ENCODE results near the gene MRPS9.

The MRPS9 gene

GRCh38 chr2:105118960-105119359, 81.1 kb downstream of the MRPS9 start:
- no peak for DNase-seq (ENCODE audit: low read depth in 1 of 2, low spot score in 1 of 2)

GRCh38 chr2:105121434-105121833, 83.6 kb downstream of the MRPS9 start:
- no peak for DNase-seq (ENCODE audit: low read depth in 1 of 2, low spot score in 1 of 2)

- no peak for DNase-seq (ENCODE audit: low read depth in 1 of 2, low spot score in 1 of 2)
Observed at GRCh38 chr2:105125428-105125827, 87.6 kb downstream of the MRPS9 start.

- no peak for DNase-seq (ENCODE audit: low read depth in 1 of 2, low spot score in 1 of 2)
Observed at GRCh38 chr2:105125920-105126319, 88.1 kb downstream of the MRPS9 start.

GRCh38 chr2:105126336-105126735, 88.5 kb downstream of the MRPS9 start:
- DNase-seq (ENCODE audit: low read depth in 1 of 2, low spot score in 1 of 2), result no peak

- DNase-seq (ENCODE audit: low read depth in 1 of 2, low spot score in 1 of 2), result no peak
Observed at GRCh38 chr2:105127289-105127915, 89.5 kb downstream of the MRPS9 start.

- DNase-seq (ENCODE audit: low read depth in 1 of 2, low spot score in 1 of 2), result no peak
Observed at GRCh38 chr2:105129722-105130232, 91.9 kb downstream of the MRPS9 start.

GRCh38 chr2:105130546-105130945, 92.7 kb downstream of the MRPS9 start:
- DNase-seq (ENCODE audit: low read depth in 1 of 2, low spot score in 1 of 2), result no peak

GRCh38 chr2:105134081-105134480, 96.2 kb downstream of the MRPS9 start:
- DNase-seq (ENCODE audit: low read depth in 1 of 2, low spot score in 1 of 2), result no peak

- no peak for DNase-seq (ENCODE audit: low read depth in 1 of 2, low spot score in 1 of 2)
Observed at GRCh38 chr2:105135436-105135835, 97.6 kb downstream of the MRPS9 start.

- DNase-seq (ENCODE audit: low read depth in 1 of 2, low spot score in 1 of 2), result no peak
Observed at GRCh38 chr2:105136394-105136793, 98.5 kb downstream of the MRPS9 start.

GRCh38 chr2:105138643-105139042, 100.8 kb downstream of the MRPS9 start:
- no peak for DNase-seq (ENCODE audit: low read depth in 1 of 2, low spot score in 1 of 2)

- no peak for DNase-seq (ENCODE audit: low read depth in 1 of 2, low spot score in 1 of 2)
Observed at GRCh38 chr2:105139556-105140239, 101.8 kb downstream of the MRPS9 start.

- DNase-seq (ENCODE audit: low read depth in 1 of 2, low spot score in 1 of 2), result no peak
Observed at GRCh38 chr2:105140240-105140568, 102.3 kb downstream of the MRPS9 start.

GRCh38 chr2:105141099-105141614, 103.3 kb downstream of the MRPS9 start:
- no peak for DNase-seq (ENCODE audit: low read depth in 1 of 2, low spot score in 1 of 2)

GRCh38 chr2:105142239-105142638, 104.4 kb downstream of the MRPS9 start:
- no peak for DNase-seq (ENCODE audit: low read depth in 1 of 2, low spot score in 1 of 2)

- no peak for DNase-seq (ENCODE audit: low read depth in 1 of 2, low spot score in 1 of 2)
Observed at GRCh38 chr2:105143094-105143466, 105.2 kb downstream of the MRPS9 start.

- DNase-seq (ENCODE audit: low read depth in 1 of 2, low spot score in 1 of 2), result no peak
Observed at GRCh38 chr2:105143467-105144151, 105.7 kb downstream of the MRPS9 start.

- no peak for DNase-seq (ENCODE audit: low read depth in 1 of 2, low spot score in 1 of 2)
Observed at GRCh38 chr2:105144152-105144940, 106.5 kb downstream of the MRPS9 start.

GRCh38 chr2:105144941-105145300, 107.1 kb downstream of the MRPS9 start:
- no peak for DNase-seq (ENCODE audit: low read depth in 1 of 2, low spot score in 1 of 2)

GRCh38 chr2:105149272-105149671, 111.4 kb downstream of the MRPS9 start:
- DNase-seq (ENCODE audit: low read depth in 1 of 2, low spot score in 1 of 2), result no peak

Data from activated T-helper 1 cell treated with anti-CD3 and anti-CD28 coated beads, Interleukin-2, amount 50 U/mL, for 16 hours (primary cell).